ENCODE results near the gene HHAT. TPM values are rescaled to one million over a fixed set of nuclear protein-coding genes. Genes with fewer than 3 reads are reported as not detected.

HHAT gene
- total RNA-seq, 1 donor from 2014 or later, result 2.3 TPM

GRCh38 chr1:210332233-210332632 lies 3.5 kb downstream of the HHAT start:
- no peak for TF ChIP-seq CTCF (IDR thresholded peaks at IDR 0.05; ENCODE audit: partially characterized antibody, unreplicated experiment)
- Mint-ChIP-seq H3K4me1 (ENCODE audit: low read depth, unreplicated experiment) (no peaks in the 10 kb centered on the region), H3K4me3 (ENCODE audit: unreplicated experiment) (no peak overlapping the region), H3K27ac (ENCODE audit: unreplicated experiment) (no peak overlapping the region), H3K36me3 (ENCODE audit: unreplicated experiment) (no peaks in the 10 kb centered on the region), H3K27me3 (ENCODE audit: unreplicated experiment) (no peaks in the 10 kb centered on the region), H3K9me3 (ENCODE audit: unreplicated experiment) (no peaks in the 10 kb centered on the region)
- DNase-seq, result no peak

- H3K36me3 Mint-ChIP-seq (ENCODE audit: unreplicated experiment), result no peaks in the 10 kb centered on the region
- no peaks in the 10 kb centered on the region for H3K4me1 Mint-ChIP-seq (ENCODE audit: low read depth, unreplicated experiment)
- H3K27ac Mint-ChIP-seq (ENCODE audit: unreplicated experiment), result no peak overlapping the region
- DNase-seq, result no peak
- H3K27me3 Mint-ChIP-seq (ENCODE audit: unreplicated experiment), result peaks cover 2% of the 10 kb centered on the region
- no peak for TF ChIP-seq CTCF (IDR thresholded peaks at IDR 0.05; ENCODE audit: partially characterized antibody, unreplicated experiment)
- H3K4me3 Mint-ChIP-seq (ENCODE audit: unreplicated experiment), result no peak overlapping the region
- no peaks in the 10 kb centered on the region for H3K9me3 Mint-ChIP-seq (ENCODE audit: unreplicated experiment)
These were observed 4.2 kb downstream of the HHAT start for GRCh38 chr1:210332719-210333398.

GRCh38 chr1:210335001-210335400 lies 6.3 kb downstream of the HHAT start:
- H3K9me3 Mint-ChIP-seq (ENCODE audit: unreplicated experiment), result no peaks in the 10 kb centered on the region
- H3K4me1 Mint-ChIP-seq (ENCODE audit: low read depth, unreplicated experiment), result no peaks in the 10 kb centered on the region
- no peak for TF ChIP-seq CTCF (IDR thresholded peaks at IDR 0.05; ENCODE audit: partially characterized antibody, unreplicated experiment)
- no peak for DNase-seq
- H3K36me3 Mint-ChIP-seq (ENCODE audit: unreplicated experiment), result no peaks in the 10 kb centered on the region
- no peak overlapping the region for H3K4me3 Mint-ChIP-seq (ENCODE audit: unreplicated experiment)
- peaks cover 2% of the 10 kb centered on the region for H3K27me3 Mint-ChIP-seq (ENCODE audit: unreplicated experiment)
- H3K27ac Mint-ChIP-seq (ENCODE audit: unreplicated experiment), result no peak overlapping the region

GRCh38 chr1:210336362-210336761 lies 7.7 kb downstream of the HHAT start:
- Mint-ChIP-seq H3K36me3 (ENCODE audit: unreplicated experiment) (no peaks in the 10 kb centered on the region), H3K27me3 (ENCODE audit: unreplicated experiment) (peaks cover 2% of the 10 kb centered on the region), H3K4me1 (ENCODE audit: low read depth, unreplicated experiment) (no peaks in the 10 kb centered on the region), H3K4me3 (ENCODE audit: unreplicated experiment) (no peak overlapping the region), H3K9me3 (ENCODE audit: unreplicated experiment) (no peaks in the 10 kb centered on the region), H3K27ac (ENCODE audit: unreplicated experiment) (no peak overlapping the region)
- DNase-seq, result no peak
- no peak for TF ChIP-seq CTCF (IDR thresholded peaks at IDR 0.05; ENCODE audit: partially characterized antibody, unreplicated experiment)

- Mint-ChIP-seq H3K27me3 (ENCODE audit: unreplicated experiment) (peaks cover 2% of the 10 kb centered on the region), H3K4me3 (ENCODE audit: unreplicated experiment) (no peak overlapping the region), H3K27ac (ENCODE audit: unreplicated experiment) (no peak overlapping the region), H3K36me3 (ENCODE audit: unreplicated experiment) (no peaks in the 10 kb centered on the region), H3K9me3 (ENCODE audit: unreplicated experiment) (no peaks in the 10 kb centered on the region), H3K4me1 (ENCODE audit: low read depth, unreplicated experiment) (no peaks in the 10 kb centered on the region)
- DNase-seq, result no peak
- no peak for TF ChIP-seq CTCF (IDR thresholded peaks at IDR 0.05; ENCODE audit: partially characterized antibody, unreplicated experiment)
These were observed 10.8 kb downstream of the HHAT start for GRCh38 chr1:210339500-210339899.
